ENCODE measurements around the gene EMP1. TPM values are rescaled to one million over a fixed set of nuclear protein-coding genes. Genes with fewer than 3 reads are reported as not detected.
A peak's percentile ranks its signal among the peaks of the same experiment; 100 is the strongest.

The EMP1 gene
- total RNA-seq, 6 experiments from 2014 or later: 217 to 417 (median 356) TPM

DNA sequence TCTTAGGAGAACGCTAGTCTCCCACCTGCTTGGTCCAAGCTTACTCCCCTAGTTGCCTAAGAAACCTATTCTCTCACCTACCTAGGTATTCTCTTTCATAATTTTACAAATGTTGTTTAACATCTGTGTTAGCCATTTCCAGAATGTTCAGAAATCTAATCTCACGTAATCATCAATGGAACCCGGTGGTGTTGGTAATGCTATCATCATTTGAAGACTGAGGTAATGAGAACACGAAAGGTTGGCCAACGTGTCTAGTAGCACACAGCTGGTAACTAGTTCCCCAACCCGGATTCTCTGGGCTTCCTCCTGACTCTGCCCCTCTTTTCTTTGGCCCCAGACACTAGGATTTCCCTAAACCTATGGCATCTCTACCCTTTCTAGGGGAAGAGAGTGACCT is 43.8 kb upstream of the EMP1 start:
- Mint-ChIP-seq H3K9me3 (no peaks in the 10 kb centered on the region), H3K36me3 (ENCODE audit: low read depth) (no peaks in the 10 kb centered on the region), H3K27ac (no peak overlapping the region), H3K4me3 (no peak overlapping the region), H3K4me1 (ENCODE audit: low read depth) (peaks cover 14% of the 10 kb centered on the region), H3K27me3 (ENCODE audit: insufficient read depth) (no peaks in the 10 kb centered on the region)
- TF ChIP-seq, protein P1, sequence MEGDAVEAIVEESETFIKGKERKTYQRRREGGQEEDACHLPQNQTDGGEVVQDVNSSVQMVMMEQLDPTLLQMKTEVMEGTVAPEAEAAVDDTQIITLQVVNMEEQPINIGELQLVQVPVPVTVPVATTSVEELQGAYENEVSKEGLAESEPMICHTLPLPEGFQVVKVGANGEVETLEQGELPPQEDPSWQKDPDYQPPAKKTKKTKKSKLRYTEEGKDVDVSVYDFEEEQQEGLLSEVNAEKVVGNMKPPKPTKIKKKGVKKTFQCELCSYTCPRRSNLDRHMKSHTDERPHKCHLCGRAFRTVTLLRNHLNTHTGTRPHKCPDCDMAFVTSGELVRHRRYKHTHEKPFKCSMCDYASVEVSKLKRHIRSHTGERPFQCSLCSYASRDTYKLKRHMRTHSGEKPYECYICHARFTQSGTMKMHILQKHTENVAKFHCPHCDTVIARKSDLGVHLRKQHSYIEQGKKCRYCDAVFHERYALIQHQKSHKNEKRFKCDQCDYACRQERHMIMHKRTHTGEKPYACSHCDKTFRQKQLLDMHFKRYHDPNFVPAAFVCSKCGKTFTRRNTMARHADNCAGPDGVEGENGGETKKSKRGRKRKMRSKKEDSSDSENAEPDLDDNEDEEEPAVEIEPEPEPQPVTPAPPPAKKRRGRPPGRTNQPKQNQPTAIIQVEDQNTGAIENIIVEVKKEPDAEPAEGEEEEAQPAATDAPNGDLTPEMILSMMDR (IDR thresholded peaks at IDR 0.05): no peak
- no peak for DNase-seq

DNA sequence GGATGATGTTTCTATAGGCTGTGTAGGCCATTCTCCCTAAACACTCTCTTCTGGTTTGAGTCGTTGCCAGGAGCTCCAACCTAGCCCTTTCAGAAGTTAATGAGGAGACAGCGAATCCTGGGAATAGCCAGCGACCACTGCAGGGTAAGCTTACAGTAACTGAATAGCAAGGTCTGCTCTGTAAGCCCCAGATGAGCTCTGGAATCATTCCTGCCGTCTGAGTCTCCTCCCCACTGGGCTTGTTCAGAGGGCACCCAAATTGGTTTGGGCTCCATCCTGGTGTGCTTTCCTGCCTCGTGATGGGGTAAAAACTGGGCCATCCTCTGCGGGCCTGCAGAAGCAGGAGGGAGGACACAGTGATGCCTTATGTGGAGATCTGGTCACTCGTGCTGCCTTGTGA is 43.3 kb upstream of the EMP1 start:
- H3K4me3 Mint-ChIP-seq: no peak overlapping the region
- H3K27me3 Mint-ChIP-seq (ENCODE audit: insufficient read depth): no peaks in the 10 kb centered on the region
- TF ChIP-seq, protein P1 (IDR thresholded peaks at IDR 0.05): no peak
- DNase-seq: no peak
- no peak overlapping the region for H3K27ac Mint-ChIP-seq
- H3K4me1 Mint-ChIP-seq (ENCODE audit: low read depth): peaks cover 14% of the 10 kb centered on the region
- H3K36me3 Mint-ChIP-seq (ENCODE audit: low read depth): no peaks in the 10 kb centered on the region
- H3K9me3 Mint-ChIP-seq: no peaks in the 10 kb centered on the region

DNA sequence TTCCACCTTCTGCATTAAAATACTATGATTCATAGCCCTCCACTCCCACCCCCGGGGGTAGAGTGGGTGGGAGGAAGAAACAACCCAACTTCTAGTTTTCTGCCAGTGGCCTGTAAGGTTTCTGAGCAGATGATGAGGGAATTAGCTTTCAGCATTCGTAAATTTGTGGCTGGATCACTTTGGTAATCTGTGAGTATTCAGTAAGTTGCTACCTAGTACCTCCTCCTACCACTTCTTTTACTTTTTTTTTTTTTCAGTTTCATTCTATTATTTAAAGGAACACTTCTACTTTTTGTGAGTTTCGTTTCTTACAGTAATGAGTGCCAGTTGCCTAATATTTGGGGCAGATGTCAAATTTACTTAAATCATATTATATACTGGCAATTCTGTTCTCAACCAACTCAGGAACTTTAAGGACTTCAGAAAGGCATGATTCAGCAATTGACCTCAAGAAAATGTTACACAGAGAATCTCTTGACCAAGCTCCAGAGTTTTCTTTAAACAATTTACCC is 42.4 kb upstream of the EMP1 start:
- Mint-ChIP-seq H3K9me3 (no peaks in the 10 kb centered on the region), H3K4me1 (ENCODE audit: low read depth) (peaks cover 14% of the 10 kb centered on the region), H3K27me3 (ENCODE audit: insufficient read depth) (no peaks in the 10 kb centered on the region), H3K27ac (0 out of 2 replicates have a peak overlapping the region, but pooled peaks have one; percentile 7), H3K4me3 (no peak overlapping the region), H3K36me3 (ENCODE audit: low read depth) (no peaks in the 10 kb centered on the region)
- TF ChIP-seq, protein P1 (IDR thresholded peaks at IDR 0.05): no peak
- no peak for DNase-seq

DNA sequence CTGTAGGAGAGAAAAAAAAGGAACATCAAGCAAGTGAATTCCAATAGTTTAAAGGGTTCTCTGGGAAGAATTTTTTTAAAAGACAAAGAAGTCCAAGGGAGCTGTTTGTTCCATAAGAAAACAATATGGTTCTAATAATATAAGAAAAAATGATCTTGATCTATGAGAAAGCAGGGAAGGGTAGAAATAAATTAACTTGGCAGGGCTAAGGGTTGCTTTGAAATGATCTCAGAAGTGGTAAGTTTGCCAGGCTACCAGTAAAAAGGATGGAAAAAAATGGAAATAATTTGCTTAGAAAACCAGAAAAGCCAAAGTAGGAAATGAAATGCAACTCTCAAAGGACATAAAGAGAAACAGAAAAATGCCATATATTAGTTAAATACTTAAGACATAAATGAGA is 41.7 kb upstream of the EMP1 start:
- peaks cover 14% of the 10 kb centered on the region for H3K4me1 Mint-ChIP-seq (ENCODE audit: low read depth)
- no peaks in the 10 kb centered on the region for H3K27me3 Mint-ChIP-seq (ENCODE audit: insufficient read depth)
- H3K9me3 Mint-ChIP-seq: no peaks in the 10 kb centered on the region
- no peaks in the 10 kb centered on the region for H3K36me3 Mint-ChIP-seq (ENCODE audit: low read depth)
- TF ChIP-seq, protein P1 (IDR thresholded peaks at IDR 0.05): no peak
- H3K4me3 Mint-ChIP-seq: no peak overlapping the region
- DNase-seq: no peak
- no peak overlapping the region for H3K27ac Mint-ChIP-seq

DNA sequence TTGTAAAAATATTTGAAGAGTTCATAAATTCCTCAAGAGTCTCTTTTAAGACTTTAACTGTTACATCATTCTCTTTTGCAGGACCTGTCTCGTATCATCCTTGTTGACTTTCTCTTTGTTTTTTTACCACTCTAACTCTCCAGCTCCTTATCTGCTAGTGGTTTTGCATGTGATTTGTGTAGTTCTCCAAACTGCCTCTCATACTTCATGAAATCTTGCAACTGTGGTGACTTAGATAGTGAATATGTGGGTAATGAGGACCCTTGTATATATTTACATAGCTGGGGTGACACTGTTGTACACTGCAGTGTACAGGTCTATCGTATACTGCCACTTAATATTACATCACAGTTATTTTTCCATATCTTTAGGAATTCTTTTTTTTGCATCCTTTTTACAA is 40.2 kb upstream of the EMP1 start:
- TF ChIP-seq, protein P1 (IDR thresholded peaks at IDR 0.05): no peak
- DNase-seq: no peak
- Mint-ChIP-seq H3K4me1 (ENCODE audit: low read depth) (peaks cover 14% of the 10 kb centered on the region), H3K27me3 (ENCODE audit: insufficient read depth) (no peaks in the 10 kb centered on the region), H3K27ac (no peak overlapping the region), H3K36me3 (ENCODE audit: low read depth) (no peaks in the 10 kb centered on the region), H3K9me3 (no peaks in the 10 kb centered on the region), H3K4me3 (no peak overlapping the region)

DNA sequence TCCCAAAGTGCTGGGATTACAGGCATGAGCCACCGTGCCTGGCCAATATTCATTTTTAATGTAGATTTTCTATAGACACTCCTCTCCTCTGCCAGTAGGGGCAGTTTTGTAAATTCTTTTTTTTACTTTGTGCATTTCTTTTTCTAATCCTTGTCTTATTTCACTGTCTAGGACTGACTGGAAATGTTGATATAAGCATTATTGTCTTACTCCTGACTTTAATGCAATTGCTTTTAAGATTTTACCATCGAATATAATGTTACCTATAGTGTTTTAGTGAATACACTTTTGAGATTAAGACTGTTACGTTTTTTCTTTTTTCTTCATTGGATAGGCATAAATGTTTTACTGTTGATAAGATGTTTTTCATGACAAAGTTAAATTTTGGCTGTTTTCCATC is 35.4 kb upstream of the EMP1 start:
- Mint-ChIP-seq H3K36me3 (ENCODE audit: low read depth) (no peaks in the 10 kb centered on the region), H3K27me3 (ENCODE audit: insufficient read depth) (no peaks in the 10 kb centered on the region), H3K4me1 (ENCODE audit: low read depth) (no peaks in the 10 kb centered on the region; the same call in 1 of the 2 replicates), H3K4me3 (no peak overlapping the region), H3K9me3 (no peaks in the 10 kb centered on the region), H3K27ac (no peak overlapping the region)
- TF ChIP-seq, protein P1 (IDR thresholded peaks at IDR 0.05): peak; percentile 75
- DNase-seq: no peak
